ENCODE results near the gene CTDSP1.

DNA sequence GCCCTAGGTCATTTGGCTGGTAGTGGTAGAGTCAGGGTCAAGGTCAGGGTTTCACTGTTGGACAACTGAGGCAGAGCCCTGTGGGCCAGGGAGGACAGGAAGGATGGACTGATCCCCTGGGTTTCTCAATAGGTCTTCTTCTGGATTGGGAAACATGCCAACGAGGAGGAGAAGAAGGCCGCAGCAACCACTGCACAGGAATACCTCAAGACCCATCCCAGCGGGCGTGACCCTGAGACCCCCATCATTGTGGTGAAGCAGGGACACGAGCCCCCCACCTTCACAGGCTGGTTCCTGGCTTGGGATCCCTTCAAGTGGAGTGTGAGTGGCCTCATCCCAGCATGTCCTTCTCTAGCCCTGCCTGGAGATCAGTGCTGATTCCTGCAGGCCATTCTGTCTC lies 37.3 kb downstream of the CTDSP1 start:
- TF ChIP-seq, protein P1, sequence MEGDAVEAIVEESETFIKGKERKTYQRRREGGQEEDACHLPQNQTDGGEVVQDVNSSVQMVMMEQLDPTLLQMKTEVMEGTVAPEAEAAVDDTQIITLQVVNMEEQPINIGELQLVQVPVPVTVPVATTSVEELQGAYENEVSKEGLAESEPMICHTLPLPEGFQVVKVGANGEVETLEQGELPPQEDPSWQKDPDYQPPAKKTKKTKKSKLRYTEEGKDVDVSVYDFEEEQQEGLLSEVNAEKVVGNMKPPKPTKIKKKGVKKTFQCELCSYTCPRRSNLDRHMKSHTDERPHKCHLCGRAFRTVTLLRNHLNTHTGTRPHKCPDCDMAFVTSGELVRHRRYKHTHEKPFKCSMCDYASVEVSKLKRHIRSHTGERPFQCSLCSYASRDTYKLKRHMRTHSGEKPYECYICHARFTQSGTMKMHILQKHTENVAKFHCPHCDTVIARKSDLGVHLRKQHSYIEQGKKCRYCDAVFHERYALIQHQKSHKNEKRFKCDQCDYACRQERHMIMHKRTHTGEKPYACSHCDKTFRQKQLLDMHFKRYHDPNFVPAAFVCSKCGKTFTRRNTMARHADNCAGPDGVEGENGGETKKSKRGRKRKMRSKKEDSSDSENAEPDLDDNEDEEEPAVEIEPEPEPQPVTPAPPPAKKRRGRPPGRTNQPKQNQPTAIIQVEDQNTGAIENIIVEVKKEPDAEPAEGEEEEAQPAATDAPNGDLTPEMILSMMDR (IDR thresholded peaks at IDR 0.05) = no peak
- no peak for TF ChIP-seq EP300 (IDR thresholded peaks at IDR 0.05; ENCODE audit: borderline replicate concordance in 1 of 2, low read depth in 1 of 2, low read length in 1 of 2)
- no peak for TF ChIP-seq POLR2AphosphoS5 (IDR thresholded peaks at IDR 0.05; ENCODE audit: low read depth, low read length)
- TF ChIP-seq, protein P2, sequence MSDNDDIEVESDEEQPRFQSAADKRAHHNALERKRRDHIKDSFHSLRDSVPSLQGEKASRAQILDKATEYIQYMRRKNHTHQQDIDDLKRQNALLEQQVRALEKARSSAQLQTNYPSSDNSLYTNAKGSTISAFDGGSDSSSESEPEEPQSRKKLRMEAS (IDR thresholded peaks at IDR 0.05; ENCODE audit: low read depth) = no peak
- TF ChIP-seq ELF1 (IDR thresholded peaks at IDR 0.05) = no peak
- TF ChIP-seq GABPA (IDR thresholded peaks at IDR 0.05; ENCODE audit: low read depth) = no peak
- no peak for TF ChIP-seq GATA2 (CRISPR knock-in tag; IDR thresholded peaks at IDR 0.05)
- TF ChIP-seq, protein P3, sequence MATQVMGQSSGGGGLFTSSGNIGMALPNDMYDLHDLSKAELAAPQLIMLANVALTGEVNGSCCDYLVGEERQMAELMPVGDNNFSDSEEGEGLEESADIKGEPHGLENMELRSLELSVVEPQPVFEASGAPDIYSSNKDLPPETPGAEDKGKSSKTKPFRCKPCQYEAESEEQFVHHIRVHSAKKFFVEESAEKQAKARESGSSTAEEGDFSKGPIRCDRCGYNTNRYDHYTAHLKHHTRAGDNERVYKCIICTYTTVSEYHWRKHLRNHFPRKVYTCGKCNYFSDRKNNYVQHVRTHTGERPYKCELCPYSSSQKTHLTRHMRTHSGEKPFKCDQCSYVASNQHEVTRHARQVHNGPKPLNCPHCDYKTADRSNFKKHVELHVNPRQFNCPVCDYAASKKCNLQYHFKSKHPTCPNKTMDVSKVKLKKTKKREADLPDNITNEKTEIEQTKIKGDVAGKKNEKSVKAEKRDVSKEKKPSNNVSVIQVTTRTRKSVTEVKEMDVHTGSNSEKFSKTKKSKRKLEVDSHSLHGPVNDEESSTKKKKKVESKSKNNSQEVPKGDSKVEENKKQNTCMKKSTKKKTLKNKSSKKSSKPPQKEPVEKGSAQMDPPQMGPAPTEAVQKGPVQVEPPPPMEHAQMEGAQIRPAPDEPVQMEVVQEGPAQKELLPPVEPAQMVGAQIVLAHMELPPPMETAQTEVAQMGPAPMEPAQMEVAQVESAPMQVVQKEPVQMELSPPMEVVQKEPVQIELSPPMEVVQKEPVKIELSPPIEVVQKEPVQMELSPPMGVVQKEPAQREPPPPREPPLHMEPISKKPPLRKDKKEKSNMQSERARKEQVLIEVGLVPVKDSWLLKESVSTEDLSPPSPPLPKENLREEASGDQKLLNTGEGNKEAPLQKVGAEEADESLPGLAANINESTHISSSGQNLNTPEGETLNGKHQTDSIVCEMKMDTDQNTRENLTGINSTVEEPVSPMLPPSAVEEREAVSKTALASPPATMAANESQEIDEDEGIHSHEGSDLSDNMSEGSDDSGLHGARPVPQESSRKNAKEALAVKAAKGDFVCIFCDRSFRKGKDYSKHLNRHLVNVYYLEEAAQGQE (IDR thresholded peaks at IDR 0.05; ENCODE audit: low read depth, low read length) = no peak
- TF ChIP-seq FOSL2 (IDR thresholded peaks at IDR 0.05; ENCODE audit: borderline replicate concordance, low read depth) = no peak
- no peak for TF ChIP-seq FOXJ3 (CRISPR knock-in tag; IDR thresholded peaks at IDR 0.05)
